ENCODE results near the gene TWNK. TPM values are rescaled to one million over a fixed set of nuclear protein-coding genes. Genes with fewer than 3 reads are reported as not detected.

The TWNK gene
- total and polyA plus RNA-seq, 7 donors = 11.0 to 29.0 (median 20.0) TPM

- WGBS, 3 donors = 69 to 74% (median 71%) methylated on average over 5 of the region's 5 CpGs
Observed at GRCh38 chr10:101038484-101038883, 51.1 kb downstream of the TWNK start.

GRCh38 chr10:101040061-101040460 is 52.7 kb downstream of the TWNK start:
- no peaks in the 10 kb centered on the region for H3K9me3 ChIP-seq
- no peak for ATAC-seq
- TF ChIP-seq CTCF (IDR thresholded peaks at IDR 0.05) = no peak
- intact Hi-C loops (cut with DNase I) = loop anchor here in 1 of 2 donors (2.0 kb wide), 1 partner anchor 27 kb away; no protein-coding TSS in a partner anchor
- no peak for DNase-seq
- 90 to 100% (median 90%) methylated on average over 3 of the region's 3 CpGs for WGBS, 3 donors
- no peaks in the 10 kb centered on the region for H3K27me3 ChIP-seq (ENCODE audit: insufficient read depth in 3 of 3, low read length in 2 of 3)
- peaks cover 10% of the 10 kb centered on the region for H3K4me1 ChIP-seq
- H3K4me3 ChIP-seq = no peak overlapping the region
- peaks cover 0 to 30% of the 10 kb centered on the region in 2 donors for H3K36me3 ChIP-seq (ENCODE audit: insufficient read depth in 1 of 2, low read depth in 1 of 2)
- H3K27ac ChIP-seq = no peak overlapping the region

More at GRCh38 chr10:101038484-101038883, 51.1 kb downstream of the TWNK start:
- TF ChIP-seq CTCF (IDR thresholded peaks at IDR 0.05) = no peak
- no peak overlapping the region for H3K4me3 ChIP-seq
- intact Hi-C loops (cut with DNase I) = loop anchor here (5.0 kb wide), 2 partner anchors 34 to 104 kb away; no protein-coding TSS in a partner anchor
- ATAC-seq (no peak), DNase-seq (no peak)
- peaks cover 0 to 37% of the 10 kb centered on the region in 2 donors for H3K36me3 ChIP-seq (ENCODE audit: insufficient read depth in 1 of 2, low read depth in 1 of 2)
- no peaks in the 10 kb centered on the region for H3K27me3 ChIP-seq (ENCODE audit: insufficient read depth in 3 of 3, low read length in 2 of 3)
- H3K4me1 ChIP-seq = peaks cover 10% of the 10 kb centered on the region
- no peak overlapping the region for H3K27ac ChIP-seq
- no peaks in the 10 kb centered on the region for H3K9me3 ChIP-seq

- intact Hi-C loops (cut with DNase I) = loop anchor here in 1 of 2 donors (2.0 kb wide), 1 partner anchor 26 kb away; no protein-coding TSS in a partner anchor
- Histone ChIP-seq H3K9me3 (no peaks in the 10 kb centered on the region), H3K27me3 (ENCODE audit: insufficient read depth in 3 of 3, low read length in 2 of 3) (no peaks in the 10 kb centered on the region), H3K4me1 (peaks cover 10% of the 10 kb centered on the region), H3K36me3 (ENCODE audit: insufficient read depth in 1 of 2, low read depth in 1 of 2) (peaks cover 0 to 22% of the 10 kb centered on the region in 2 donors), H3K27ac (no peak overlapping the region), H3K4me3 (no peak overlapping the region)
- no peak for TF ChIP-seq CTCF (IDR thresholded peaks at IDR 0.05)
- WGBS, 3 donors = 42 to 71% (median 50%) methylated on average over 2 of the region's 2 CpGs
- ATAC-seq = no peak
- no peak for DNase-seq
Observed at GRCh38 chr10:101040851-101041250, 53.5 kb downstream of the TWNK start.

- peak; percentile 81 to 89 (median 85) for ATAC-seq
- intact Hi-C loops (cut with DNase I) = loop anchor here in 1 of 2 donors (2.0 kb wide), 1 partner anchor 25 kb away; no protein-coding TSS in a partner anchor
Observed at GRCh38 chr10:101041252-101041761, 54.0 kb downstream of the TWNK start.

More at GRCh38 chr10:101041252-101041761, 54.0 kb downstream of the TWNK start:
- Histone ChIP-seq H3K27ac (peak overlapping the region; percentile 76), H3K4me3 (no peak overlapping the region), H3K9me3 (no peaks in the 10 kb centered on the region), H3K27me3 (ENCODE audit: insufficient read depth in 3 of 3, low read length in 2 of 3) (peaks cover 0 to 2% (median 0%) of the 10 kb centered on the region in 3 donors), H3K36me3 (ENCODE audit: insufficient read depth in 1 of 2, low read depth in 1 of 2) (peaks cover 0 to 18% of the 10 kb centered on the region in 2 donors), H3K4me1 (peaks cover 10% of the 10 kb centered on the region)
- TF ChIP-seq CTCF (IDR thresholded peaks at IDR 0.05) = peak; percentile 86
- peak; percentile 79 to 85 for DNase-seq
- 19 to 25% (median 20%) methylated on average over 5 to 6 of the region's 6 CpGs for WGBS, 3 donors

Measured in psoas muscle (tissue), 8 donors.